Left hindlimb (tissue), 1 donor: ENCODE data around the gene PGAP6.
A peak's percentile ranks its signal among the peaks of the same experiment; 100 is the strongest.
"Not testable (repeated sequence)": the region's sequence is repeated elsewhere in the genome, so short reads cannot be mapped to it uniquely, and the experiment has no call there.

Experiments used
- DNase-seq: peaks from one replicate; pipeline ENCODE4 v3.0.0-alpha.2; 2018

Gene PGAP6

DNA sequence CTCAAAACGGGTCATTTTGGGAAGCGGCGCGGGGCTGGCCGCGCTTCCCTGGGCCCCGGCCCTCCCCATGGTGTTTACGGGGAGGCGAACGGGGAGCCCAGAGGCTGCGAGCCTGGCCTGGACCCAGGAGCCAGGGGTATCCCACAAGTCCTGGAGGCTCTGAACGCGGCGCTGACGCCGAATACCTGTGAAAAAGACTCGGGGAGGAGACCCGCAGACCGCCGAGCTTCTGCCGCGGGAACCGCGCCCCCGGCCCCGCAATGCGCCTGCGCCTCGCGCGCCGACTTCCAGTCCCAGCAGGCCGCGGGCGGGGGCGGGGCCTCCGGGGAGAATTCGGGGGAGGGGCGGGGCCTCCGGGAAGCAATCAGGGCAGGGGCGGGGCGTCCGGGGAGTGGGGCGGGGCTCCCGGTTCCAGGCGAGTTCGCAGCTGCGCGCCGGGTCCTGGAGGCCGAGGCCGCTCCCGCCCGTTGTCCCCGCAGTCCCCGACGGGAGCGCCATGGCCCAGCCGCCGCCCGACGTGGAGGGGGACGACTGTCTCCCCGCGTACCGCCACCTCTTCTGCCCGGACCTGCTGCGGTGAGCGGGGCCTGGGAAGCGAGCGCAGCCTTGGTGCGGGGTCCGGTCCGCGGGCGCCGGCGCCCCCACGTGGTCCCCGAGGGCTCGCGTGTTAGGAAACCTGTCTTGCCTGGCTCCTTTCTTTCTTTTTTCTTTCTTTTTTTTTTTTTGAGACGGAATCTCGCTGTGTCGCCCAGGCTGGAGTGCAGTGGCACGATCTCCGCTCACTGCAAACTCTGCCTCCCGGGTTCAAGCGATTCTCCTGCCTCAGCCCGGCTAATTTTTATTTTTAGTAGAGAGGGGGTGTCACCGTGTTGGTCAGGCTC lies 19.9 kb upstream of the PGAP6 start, which contains the start of gene DECR2:
Gene DECR2, plus strand, starts transcription at position 418 of the 881 bp plus-strand sequence. Its CDS starts 79 bp downstream, at position 497.
- peak; percentile 99 for DNase-seq

DNA sequence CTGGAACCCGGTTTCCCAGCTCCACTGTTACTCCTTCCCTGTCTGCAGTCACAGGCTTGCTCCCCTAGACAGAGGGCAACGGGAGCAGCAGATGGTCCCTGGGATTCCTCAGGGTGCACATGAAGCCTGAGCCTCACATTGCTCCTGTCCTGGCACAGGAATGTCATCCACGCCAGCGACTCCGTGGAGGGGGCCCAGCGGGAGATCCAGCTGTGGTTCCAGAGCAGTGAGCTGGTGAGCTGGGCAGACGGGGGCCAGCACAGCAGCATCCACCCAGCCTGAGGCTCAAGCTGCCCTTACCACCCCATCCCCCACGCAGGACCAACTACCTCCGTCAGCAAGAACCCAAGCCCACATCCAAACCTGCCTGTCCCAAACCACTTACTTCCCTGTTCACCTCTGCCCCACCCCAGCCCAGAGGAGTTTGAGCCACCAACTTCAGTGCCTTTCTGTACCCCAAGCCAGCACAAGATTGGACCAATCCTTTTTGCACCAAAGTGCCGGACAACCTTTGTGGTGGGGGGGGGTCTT lies 18.3 kb upstream of the PGAP6 start:
- DNase-seq: no peak

DNA sequence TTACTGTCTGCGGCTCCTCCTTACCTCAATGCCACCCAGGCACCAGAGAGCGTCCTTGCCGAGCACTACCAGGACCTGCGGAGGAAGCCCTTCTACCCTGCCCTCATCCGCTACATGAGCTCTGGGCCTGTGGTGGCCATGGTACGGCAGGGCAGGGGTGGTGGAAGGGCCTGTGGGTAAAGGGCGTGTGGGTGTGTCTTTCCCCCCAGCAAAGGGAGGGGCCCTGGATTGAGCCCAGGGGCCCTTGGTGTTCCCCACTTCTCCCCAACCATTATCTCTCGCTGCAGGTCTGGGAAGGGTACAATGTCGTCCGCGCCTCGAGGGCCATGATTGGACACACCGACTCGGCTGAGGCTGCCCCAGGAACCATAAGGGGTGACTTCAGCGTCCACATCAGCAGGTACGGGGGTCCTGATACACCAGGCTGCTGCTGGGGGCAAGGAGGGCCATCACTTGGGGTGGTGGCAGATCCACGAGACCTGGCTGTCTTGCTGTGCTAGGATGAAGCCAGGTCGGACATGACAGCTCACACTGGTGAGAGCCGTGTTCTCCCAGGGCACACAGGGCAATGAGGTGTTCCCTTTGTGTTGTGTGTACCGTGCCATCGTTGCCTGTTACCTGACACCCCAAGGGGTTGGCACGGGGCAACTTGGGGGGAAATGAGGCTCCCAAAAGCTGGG lies 17.7 kb upstream of the PGAP6 start:
- no peak for DNase-seq

DNA sequence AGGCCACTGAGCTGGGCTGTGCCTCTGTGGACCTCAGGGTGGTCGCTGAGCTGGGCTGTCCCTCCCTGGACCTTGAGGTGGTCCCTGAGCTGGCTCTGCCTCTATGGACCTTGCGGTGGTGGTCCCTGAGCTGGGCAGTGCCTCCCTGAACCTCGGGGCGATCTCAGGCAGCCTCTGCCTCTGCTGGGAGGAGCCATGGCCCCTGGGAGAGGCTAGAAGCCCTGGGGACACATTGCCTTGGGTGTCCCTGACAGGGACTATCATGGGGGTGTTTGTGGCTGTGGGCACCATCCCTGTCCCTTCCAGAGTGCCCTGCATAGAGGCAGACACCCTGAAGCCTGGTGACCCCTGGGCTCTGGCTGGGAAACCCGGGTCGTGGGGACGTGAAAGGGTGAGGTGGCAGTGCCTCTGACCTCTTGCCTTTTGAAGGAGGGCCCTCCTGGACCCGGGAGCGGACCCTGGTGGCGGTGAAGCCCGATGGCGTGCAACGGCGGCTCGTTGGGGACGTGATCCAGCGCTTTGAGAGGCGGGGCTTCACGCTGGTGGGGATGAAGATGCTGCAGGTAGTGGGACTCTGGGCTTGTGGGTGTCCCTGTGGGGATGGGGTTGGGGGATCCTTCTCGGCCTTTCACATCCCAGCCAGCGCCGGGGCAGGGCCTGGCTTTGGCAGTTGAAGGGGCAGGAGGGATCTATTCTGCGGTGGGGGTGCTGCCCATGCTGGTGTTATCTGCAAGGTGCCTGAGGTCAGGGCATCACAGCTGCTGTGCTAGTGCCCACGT lies 17.0 kb upstream of the PGAP6 start:
- DNase-seq: no peak

- peak; percentile 72 for DNase-seq
Measured at GRCh38 chr16:397736-398332, 16.1 kb upstream of the PGAP6 start.

DNA sequence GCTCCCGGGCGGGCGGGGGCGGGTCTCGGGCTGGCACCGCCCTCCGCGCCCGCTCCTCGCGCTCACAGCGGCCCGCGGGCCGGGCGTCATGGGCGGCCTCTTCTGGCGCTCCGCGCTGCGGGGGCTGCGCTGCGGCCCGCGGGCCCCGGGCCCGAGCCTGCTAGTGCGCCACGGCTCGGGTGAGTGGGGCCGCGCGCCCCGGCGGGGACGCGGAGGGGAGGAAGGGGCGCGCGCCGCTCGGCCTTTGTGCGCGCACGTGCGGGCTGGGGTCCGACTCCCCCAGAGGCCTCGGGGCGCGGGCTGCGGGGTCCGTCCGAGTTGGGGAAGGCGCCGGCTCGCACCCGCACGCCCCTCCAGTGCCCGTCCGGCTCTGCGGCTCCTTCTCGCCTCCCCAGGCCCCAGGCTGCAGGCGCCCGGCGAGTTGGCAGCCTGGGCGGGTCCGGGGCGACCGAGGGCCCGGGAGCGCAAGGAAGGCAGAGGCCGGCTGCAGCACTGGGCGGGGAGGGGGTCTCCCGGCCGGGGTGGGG lies 15.4 kb upstream of the PGAP6 start, which contains the start of gene NME4:
Gene NME4, plus strand, starts transcription at position 65 of the 527 bp plus-strand sequence. Its CDS starts 24 bp downstream, at position 89.
- no peak for DNase-seq

GRCh38 chr16:396605-397004 lies 14.8 kb upstream of the PGAP6 start:
- DNase-seq: peak; percentile 44

DNA sequence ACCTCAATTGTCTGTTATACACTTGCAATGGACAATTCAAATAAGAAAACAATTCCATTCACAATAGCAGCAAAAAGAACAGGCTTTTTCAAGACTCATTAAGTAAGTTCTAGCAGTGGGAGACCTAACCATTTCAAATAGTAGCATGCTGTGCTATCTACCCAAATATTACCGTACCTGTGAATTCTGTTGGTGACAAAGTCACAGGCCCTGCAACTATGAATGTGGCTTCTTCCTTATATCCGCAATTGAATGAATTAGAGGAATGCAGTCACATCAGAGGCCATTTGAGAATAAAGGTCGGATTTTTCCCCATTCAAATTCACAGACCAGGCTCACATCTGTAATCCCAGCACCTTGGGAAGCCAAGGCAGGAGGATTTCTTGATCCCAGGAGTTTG lies 14.4 kb upstream of the PGAP6 start:
- DNase-seq: no peak

- no peak for DNase-seq
Measured at GRCh38 chr16:392450-393030, 10.8 kb upstream of the PGAP6 start.

DNA sequence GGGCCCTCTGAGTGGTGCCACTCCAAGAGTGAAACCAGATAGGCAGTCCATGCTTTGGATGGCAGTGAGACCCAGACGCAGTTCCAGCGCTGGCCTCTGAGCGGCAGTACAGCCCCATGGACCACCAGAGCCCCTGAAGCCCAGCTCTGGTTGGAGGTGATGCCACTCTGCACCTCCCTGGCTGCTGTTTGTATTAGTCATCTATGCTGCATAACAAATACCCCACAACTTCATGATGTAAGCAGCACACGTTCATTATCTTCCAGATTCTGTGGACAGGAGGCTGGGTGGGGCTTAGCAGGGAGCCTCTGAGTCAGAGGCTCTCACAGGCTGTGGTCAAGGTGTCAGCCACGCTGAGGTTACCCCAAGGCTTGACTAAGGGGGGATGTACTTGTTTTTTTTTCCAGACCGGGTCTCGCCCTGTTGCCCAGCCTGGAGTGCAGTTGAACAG lies 10.1 kb upstream of the PGAP6 start:
- DNase-seq: no peak

DNA sequence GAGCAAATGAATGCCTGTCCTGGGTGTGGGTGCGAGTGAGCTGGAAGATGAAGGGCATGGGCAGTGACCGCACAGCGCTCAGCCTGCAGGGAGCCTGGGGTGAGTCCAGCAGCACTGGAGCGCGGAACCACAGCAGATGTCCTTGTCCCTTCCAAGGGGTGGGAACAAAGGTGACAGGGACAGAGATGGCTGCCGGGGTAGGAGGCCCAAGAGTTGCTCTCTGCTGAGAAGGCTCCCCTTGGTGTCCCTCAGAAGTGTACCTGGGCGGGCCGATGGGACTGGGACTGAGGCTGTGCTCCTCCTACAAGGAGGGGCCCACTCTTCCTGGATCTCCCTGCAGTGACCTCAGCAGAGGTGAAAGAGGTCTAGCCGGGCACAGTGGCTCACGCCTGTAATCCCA lies 7.6 kb upstream of the PGAP6 start:
- no peak for DNase-seq

DNA sequence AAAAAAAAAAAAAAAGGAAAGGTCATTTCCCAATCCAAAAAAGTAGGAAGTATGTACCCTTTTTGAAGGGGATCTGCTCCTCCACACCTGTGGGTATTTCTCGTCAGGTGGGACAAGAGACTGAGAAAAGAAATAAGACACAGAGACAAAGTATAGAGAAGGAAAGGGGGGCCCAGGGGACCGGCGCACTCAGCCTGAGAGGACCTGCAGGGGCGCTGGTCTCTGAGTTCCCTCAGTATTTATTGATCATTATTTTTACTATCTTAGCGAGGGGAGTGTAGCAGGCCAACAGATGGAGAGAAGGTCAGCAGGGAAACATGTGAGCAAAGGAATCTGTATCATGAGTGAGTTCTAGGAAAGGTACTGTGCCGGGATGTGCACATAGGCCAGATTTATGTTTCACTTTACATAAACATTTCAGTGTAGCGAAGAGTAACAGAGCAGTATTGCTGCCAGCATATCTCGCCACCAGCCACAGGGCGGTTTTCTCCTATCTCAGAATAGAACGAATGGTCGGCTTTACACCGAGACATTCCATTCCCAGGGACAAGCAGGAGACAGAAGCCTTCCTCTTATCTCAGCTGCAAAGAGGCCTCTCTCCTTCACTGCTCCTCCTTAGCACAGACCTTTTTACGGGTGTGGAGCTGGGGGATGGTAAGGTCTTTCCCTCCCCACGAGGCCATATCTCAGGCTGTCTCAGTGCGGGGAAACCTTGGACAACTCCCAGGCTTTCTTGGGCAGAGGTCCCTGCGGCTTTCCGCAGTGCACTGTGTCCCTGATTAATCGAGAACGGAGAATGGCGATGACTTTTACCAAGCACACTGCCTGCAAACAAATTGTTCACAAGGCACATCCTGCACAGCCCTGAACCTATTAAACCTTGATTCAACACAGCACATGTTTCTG lies 6.2 kb upstream of the PGAP6 start:
- not testable (repeated sequence) for DNase-seq

- no peak for DNase-seq
Measured at GRCh38 chr16:386641-387156, 4.9 kb upstream of the PGAP6 start.

GRCh38 chr16:383326-384051 lies 1.7 kb upstream of the PGAP6 start:
- DNase-seq: no peak

GRCh38 chr16:381012-381788 lies 578 bp downstream of the PGAP6 start:
- DNase-seq: no peak

- DNase-seq: no peak
Measured at GRCh38 chr16:380762-381011, 1.1 kb downstream of the PGAP6 start.

- no peak for DNase-seq
Measured at GRCh38 chr16:379961-380761, 1.6 kb downstream of the PGAP6 start.
